Activated CD8-positive, alpha-beta T cell treated with anti-CD3 and anti-CD28 coated beads for 36 hours (primary cell): ENCODE measurements around the gene WNT10A. TPM values are rescaled to one million over a fixed set of nuclear protein-coding genes. Genes with fewer than 3 reads are reported as not detected.

ENCODE experiments used
- ATAC-seq: fragments of 200-7000 bp; cut with Tn5 transposase; one replicate; pipeline ENCODE4 v1.10.0; 2021; ENCODE audit warnings: mild to moderate bottlenecking, moderate library complexity
- CTCF ChIA-PET: fragments of 350-600 bp; sonication (Branson Sonifier 250); formaldehyde crosslinking; loops from one replicate; lab custom pipeline; 2021; ENCODE audit warnings: antibody characterized with exemption; lab: Charles Lee
- POLR2A ChIA-PET: fragments of 350-600 bp; sonication (Branson Sonifier 250); formaldehyde crosslinking; loops from one replicate; lab custom pipeline; 2021; ENCODE audit warnings: antibody characterized with exemption; lab: Charles Lee
- DNase-seq: peaks from one replicate; pipeline ENCODE4 v3.0.0-alpha.2; 2020
- H3K27ac Mint-ChIP-seq: one replicate; pipeline ENCODE4 v1.8.0; 2021; ENCODE audit warnings: mild to moderate bottlenecking, mixed read lengths
- H3K27me3 Mint-ChIP-seq: one replicate; pipeline ENCODE4 v1.8.0; 2021; ENCODE audit warnings: mixed read lengths
- H3K36me3 Mint-ChIP-seq: one replicate; pipeline ENCODE4 v1.8.0; 2021; ENCODE audit warnings: low read depth, mixed read lengths
- H3K4me1 Mint-ChIP-seq: one replicate; pipeline ENCODE4 v1.8.0; 2021; ENCODE audit warnings: low read depth, mixed read lengths
- H3K4me3 Mint-ChIP-seq: one replicate; pipeline ENCODE4 v1.8.0; 2021; ENCODE audit warnings: mild to moderate bottlenecking, moderate library complexity, mixed read lengths
- H3K9me3 Mint-ChIP-seq: one replicate; pipeline ENCODE4 v1.8.0; 2021; ENCODE audit warnings: mixed read lengths
- CTCF ChIP-seq: fragments of 200-600 bp; IDR thresholded peaks from one replicate; pipeline ENCODE4 v1.8.0; 2022; ENCODE audit warnings: antibody characterized with exemption, mild to moderate bottlenecking
- intact Hi-C: fragments of 100-400 bp; cut with micrococcal nuclease; formaldehyde crosslinking; loops from one replicate; pipeline ENCODE4 v1.10.0; 2022
- total RNA-seq, 2 experiments: library from RNA; stranded (reverse); gene quantifications; one replicate each; pipeline ENCODE4 v1.2.3, GENCODE V29; 2021

WNT10A gene
- 10 to 100 TPM; 27.9 to 29.2 TPM for total RNA-seq

- Mint-ChIP-seq H3K9me3 (no peaks in the 10 kb centered on the region), H3K27me3 (peaks cover 21% of the 10 kb centered on the region), H3K4me3 (peak within 1 kb of the TSS; percentile 82), H3K36me3 (peaks cover 15% of the 10 kb centered on the region), H3K27ac (peak within 1 kb of the TSS; percentile 80), H3K4me1 (peaks cover 60% of the 10 kb centered on the region)
- no peak for TF ChIP-seq CTCF
- DNase-seq (peak; percentile 92), ATAC-seq (peak; percentile 81)
- POLR2A ChIA-PET: interaction anchor here (1.1 to 16.8 kb wide), 3 partner anchors 7 to 163 kb away, joined by 3 to 284 read pairs (median 24); no protein-coding TSS in a partner anchor
- intact Hi-C loops: no loop called here
- CTCF ChIA-PET: interaction anchor here (0.6 to 23.0 kb wide), 7 partner anchors 8 to 101 kb away, joined by 3 to 1101 read pairs (median 6); no protein-coding TSS in a partner anchor
Observed at GRCh38 chr2:218880102-218880858, at the start of gene WNT10A. Gene WNT10A, plus strand, starts transcription at chr2:218880852. Its CDS starts 144 bp downstream, at chr2:218880996.

- no peak for TF ChIP-seq CTCF
- Mint-ChIP-seq H3K36me3 (no peaks in the 10 kb centered on the region), H3K27me3 (peaks cover 26% of the 10 kb centered on the region), H3K4me3 (no peak within 1 kb of the TSS), H3K4me1 (no peaks in the 10 kb centered on the region), H3K27ac (no peak within 1 kb of the TSS), H3K9me3 (no peaks in the 10 kb centered on the region)
- ChIA-PET POLR2A (no interaction called here), CTCF (no interaction called here)
- intact Hi-C loops: no loop called here
- ATAC-seq (no peak), DNase-seq (no peak)
Observed at GRCh38 chr2:218831378-218831990, 49.2 kb upstream of the WNT10A start, which contains the start of gene PRKAG3. Gene PRKAG3, minus strand, starts transcription at chr2:218831803.

GRCh38 chr2:218832081-218832480 lies 48.6 kb upstream of the WNT10A start:
- DNase-seq (no peak), ATAC-seq (no peak)
- ChIA-PET CTCF (no interaction called here), POLR2A (no interaction called here)
- Mint-ChIP-seq H3K4me1 (no peaks in the 10 kb centered on the region), H3K27ac (no peak overlapping the region), H3K9me3 (peaks cover 2% of the 10 kb centered on the region), H3K4me3 (no peak overlapping the region), H3K36me3 (no peaks in the 10 kb centered on the region), H3K27me3 (peaks cover 28% of the 10 kb centered on the region)
- intact Hi-C loops: no loop called here
- no peak for TF ChIP-seq CTCF

GRCh38 chr2:218832520-218832919 lies 48.1 kb upstream of the WNT10A start:
- no peak for DNase-seq
- no peak for TF ChIP-seq CTCF
- H3K36me3 Mint-ChIP-seq: no peaks in the 10 kb centered on the region
- H3K27ac Mint-ChIP-seq: no peak overlapping the region
- peaks cover 29% of the 10 kb centered on the region for H3K27me3 Mint-ChIP-seq
- ChIA-PET POLR2A (no interaction called here), CTCF (interaction anchor here (1.8 kb wide), 1 partner anchor 15 kb away, joined by 7 read pairs; no protein-coding TSS in a partner anchor)
- no peak overlapping the region for H3K4me3 Mint-ChIP-seq
- H3K9me3 Mint-ChIP-seq: peaks cover 5% of the 10 kb centered on the region
- no peak for ATAC-seq
- intact Hi-C loops: no loop called here
- H3K4me1 Mint-ChIP-seq: no peaks in the 10 kb centered on the region
